GM23338 (cell line): Measurements from ENCODE around the gene TPI1. TPM values are rescaled to one million over a fixed set of nuclear protein-coding genes. Genes with fewer than 3 reads are reported as not detected.

Experiments used
- ATAC-seq: fragments of 200-7000 bp; cut with Tn5 transposase; 3 replicates; pipeline ENCODE4 v1.9.1; 2020
- DNase-seq: peaks from one replicate; pipeline ENCODE4 v3.0.0-alpha.2; 2015; ENCODE audit warnings: low spot score
- H2AFZ ChIP-seq: fragments of 200-600 bp; sonication (generic); 2 replicates; pipeline ENCODE4 v1.8.0; 2016; ENCODE audit warnings: antibody characterized with exemption, mild to moderate bottlenecking, moderate library complexity
- H3F3A ChIP-seq: fragments of 200-600 bp; sonication (generic); replicated peaks from 2 replicates; pipeline ENCODE4 v1.8.0; 2017; ENCODE audit warnings: antibody characterized with exemption, mixed run types, low read depth
- H3K27ac ChIP-seq: fragments of 200-600 bp; sonication (generic); 2 replicates; pipeline ENCODE4 v1.6.1; 2016; ENCODE audit warnings: low read depth
- H3K27me3 ChIP-seq: fragments of 200-600 bp; sonication (generic); 2 replicates; pipeline ENCODE4 v1.8.0; 2016; ENCODE audit warnings: mild to moderate bottlenecking, mixed run types, moderate library complexity; ENCODE audit not compliant: insufficient read depth
- H3K36me3 ChIP-seq: fragments of 200-600 bp; sonication (generic); 2 replicates; pipeline ENCODE4 v1.8.0; 2016; ENCODE audit warnings: mild to moderate bottlenecking; ENCODE audit not compliant: insufficient read depth
- H3K4me1 ChIP-seq: fragments of 200-600 bp; sonication (generic); 2 replicates; pipeline ENCODE4 v1.8.0; 2016; ENCODE audit warnings: mild to moderate bottlenecking, moderate library complexity; ENCODE audit not compliant: insufficient read depth
- H3K4me2 ChIP-seq: fragments of 200-600 bp; sonication (generic); 2 replicates; pipeline ENCODE4 v1.7.1; 2017; ENCODE audit warnings: mixed run types
- H3K4me3 ChIP-seq: fragments of 200-600 bp; sonication (generic); 2 replicates; pipeline ENCODE4 v1.6.1; 2016; ENCODE audit warnings: mixed run types
- H3K79me2 ChIP-seq: fragments of 200-600 bp; sonication (generic); replicated peaks from 2 replicates; pipeline ENCODE4 v1.8.0; 2017; ENCODE audit warnings: mild to moderate bottlenecking; ENCODE audit not compliant: insufficient read depth
- H3K9me2 ChIP-seq: fragments of 200-600 bp; sonication (generic); 2 replicates; pipeline ENCODE4 v1.8.0; 2017; ENCODE audit not compliant: insufficient read depth
- H4K20me1 ChIP-seq: fragments of 200-600 bp; sonication (generic); replicated peaks from 2 replicates; pipeline ENCODE4 v1.8.0; 2017; ENCODE audit warnings: mild to moderate bottlenecking; ENCODE audit not compliant: insufficient read depth
- H3K27ac Mint-ChIP-seq: 2 replicates; pipeline ENCODE4 v1.8.0; 2020; ENCODE audit warnings: inconsistent platforms, mild to moderate bottlenecking, moderate library complexity, mixed read lengths
- H3K27me3 Mint-ChIP-seq: 3 replicates; pipeline ENCODE4 v1.8.0; 2022; ENCODE audit warnings: low read depth, mild to moderate bottlenecking, moderate library complexity, mixed read lengths, inconsistent platforms; ENCODE audit not compliant: insufficient read depth, poor library complexity
- H3K36me3 Mint-ChIP-seq: 3 replicates; pipeline ENCODE4 v1.8.0; 2021; ENCODE audit warnings: low read depth, mild to moderate bottlenecking, inconsistent platforms, moderate library complexity, mixed read lengths
- H3K4me1 Mint-ChIP-seq: 3 replicates; pipeline ENCODE4 v1.8.0; 2020; ENCODE audit warnings: mild to moderate bottlenecking, inconsistent platforms, mixed read lengths
- H3K4me3 Mint-ChIP-seq: 3 replicates; pipeline ENCODE4 v1.8.0; 2021; ENCODE audit warnings: moderate library complexity, mild to moderate bottlenecking, inconsistent platforms, mixed read lengths
- H3K9me3 Mint-ChIP-seq: 3 replicates; pipeline ENCODE4 v1.8.0; 2020; ENCODE audit warnings: moderate library complexity, mild to moderate bottlenecking, inconsistent platforms, mixed read lengths
- CREB1 ChIP-seq: fragments of 250-450 bp; sonication (Bioruptor Pico); IDR thresholded peaks from 2 replicates; pipeline ENCODE4 v1.5.0; 2020; ENCODE audit warnings: low read depth, mild to moderate bottlenecking, moderate library complexity
- ETS1 ChIP-seq: IDR thresholded peaks from 2 replicates; pipeline ENCODE4 v1.6.1; 2016; ENCODE audit warnings: antibody characterized with exemption
- EZH2 ChIP-seq: fragments of 200-600 bp; sonication (generic); IDR thresholded peaks from one replicate; pipeline ENCODE4 v1.8.0; 2017; ENCODE audit warnings: antibody characterized with exemption, mild to moderate bottlenecking, low read depth; ENCODE audit not compliant: unreplicated experiment
- EZH2phosphoT487 ChIP-seq: fragments of 200-600 bp; sonication (generic); IDR thresholded peaks from one replicate; pipeline ENCODE4 v1.8.1; 2018; ENCODE audit warnings: antibody characterized with exemption; ENCODE audit not compliant: unreplicated experiment
- JUNB ChIP-seq: IDR thresholded peaks from one replicate; pipeline ENCODE4 v1.6.1; 2016; ENCODE audit warnings: antibody characterized with exemption; ENCODE audit not compliant: unreplicated experiment
- NANOG ChIP-seq: IDR thresholded peaks from 2 replicates; pipeline ENCODE4 v1.6.1; 2016; ENCODE audit warnings: antibody characterized with exemption, borderline replicate concordance
- REST ChIP-seq: IDR thresholded peaks from one replicate; pipeline ENCODE4 v1.6.1; 2018; ENCODE audit warnings: antibody characterized with exemption; ENCODE audit not compliant: unreplicated experiment
- STAT1 ChIP-seq: IDR thresholded peaks from one replicate; pipeline ENCODE4 v1.6.1; 2016; ENCODE audit warnings: antibody characterized with exemption; ENCODE audit not compliant: unreplicated experiment
- ZNF114 ChIP-seq: fragments of 250-450 bp; sonication (Bioruptor Pico); IDR thresholded peaks from 2 replicates; pipeline ENCODE4 v1.5.0; 2020; ENCODE audit warnings: mild to moderate bottlenecking, moderate library complexity
- ZNF331 ChIP-seq: fragments of 250-450 bp; sonication (Bioruptor Pico); IDR thresholded peaks from 2 replicates; pipeline ENCODE4 v1.5.0; 2020; ENCODE audit warnings: low read depth, mild to moderate bottlenecking, moderate library complexity
- ZNF462 ChIP-seq: fragments of 250-450 bp; sonication (Bioruptor Pico); IDR thresholded peaks from 2 replicates; pipeline ENCODE4 v1.5.0; 2020; ENCODE audit warnings: mild to moderate bottlenecking, moderate library complexity
- polyA plus RNA-seq: library from polyadenylated mRNA; unstranded; fragments of >200 nt; fragmentation: Nextera tagmentation; extraction: Ambion mirVana; gene quantifications from 2 replicates; pipeline ENCODE4 v1.2.1, GENCODE V29; 2016
- total RNA-seq: library from RNA; depleted of rRNA; stranded (reverse); fragments of >200 nt; shearing (Covaris generic); gene quantifications from 2 replicates; pipeline ENCODE4 v1.2.3, GENCODE V29; 2014

The TPI1 gene
- total and polyA plus RNA-seq, 2 experiments from 2014 or later = 737 to 822 TPM

- no peak for DNase-seq
- no peak overlapping the region for H3K27ac Mint-ChIP-seq
- H3K27me3 Mint-ChIP-seq = peaks cover 11% of the 10 kb centered on the region
- H3K9me3 Mint-ChIP-seq = no peaks in the 10 kb centered on the region
- Histone ChIP-seq H3K27ac (no peak overlapping the region), H3K79me2 (no peaks in the 10 kb centered on the region), H3K4me3 (no peak overlapping the region), H4K20me1 (no peaks in the 10 kb centered on the region), H3K4me1 (peaks cover 10% of the 10 kb centered on the region), H2AFZ (no peak overlapping the region), H3F3A (no peaks in the 10 kb centered on the region), H3K9me2 (no peaks in the 10 kb centered on the region), H3K4me2 (no peak overlapping the region), H3K27me3 (no peaks in the 10 kb centered on the region), H3K36me3 (no peaks in the 10 kb centered on the region)
- H3K4me1 Mint-ChIP-seq = no peaks in the 10 kb centered on the region; the same call in 1 of the 3 replicates
- H3K4me3 Mint-ChIP-seq = no peak overlapping the region
- H3K36me3 Mint-ChIP-seq = no peaks in the 10 kb centered on the region
- TF ChIP-seq ZNF331 (CRISPR knock-in tag) = no peak
- ATAC-seq = no peak
Measured at GRCh38 chr12:6899427-6899826, 32.1 kb downstream of the TPI1 start.

- no peaks in the 10 kb centered on the region for H3K27me3 ChIP-seq
- H3K79me2 ChIP-seq = no peaks in the 10 kb centered on the region
- Mint-ChIP-seq H3K36me3 (no peaks in the 10 kb centered on the region), H3K4me3 (no peak overlapping the region), H3K4me1 (no peaks in the 10 kb centered on the region; the same call in 1 of the 3 replicates), H3K27ac (peak overlapping the region; percentile 81; the same call in 1 of the 2 replicates), H3K27me3 (peaks cover 11% of the 10 kb centered on the region), H3K9me3 (no peaks in the 10 kb centered on the region)
- no peak overlapping the region for H3K4me2 ChIP-seq
- no peaks in the 10 kb centered on the region for H3K9me2 ChIP-seq
- DNase-seq = peak; percentile 70
- no peak for ATAC-seq
- no peaks in the 10 kb centered on the region for H3K36me3 ChIP-seq
- no peaks in the 10 kb centered on the region for H4K20me1 ChIP-seq
- peaks cover 11% of the 10 kb centered on the region for H3K4me1 ChIP-seq
- H3F3A ChIP-seq = peaks cover under 1% of the 10 kb centered on the region; the same call in 1 of the 2 replicates
- H3K4me3 ChIP-seq = no peak overlapping the region
- no peak overlapping the region for H2AFZ ChIP-seq
- no peak overlapping the region for H3K27ac ChIP-seq
- TF ChIP-seq STAT1 (no peak), ZNF462 (CRISPR knock-in tag) (no peak), ZNF331 (CRISPR knock-in tag) (no peak), ETS1 (no peak), CREB1 (CRISPR knock-in tag) (no peak), NANOG (no peak), EZH2 (no peak), REST (no peak), EZH2phosphoT487 (no peak), JUNB (no peak), ZNF114 (CRISPR knock-in tag) (no peak)
Measured at GRCh38 chr12:6899837-6900519, 32.6 kb downstream of the TPI1 start.
